SK-N-SH treated with all-trans-retinoic acid at 6 μM for 48 hours (cell line): ENCODE results near the gene MED12.

Experiments used
- ATAC-seq: fragments of 200-7000 bp; cut with Tn5 transposase; 3 replicates; pipeline ENCODE4 v1.9.1; 2020; ENCODE audit warnings: mild to moderate bottlenecking, moderate library complexity
- BACH2 ChIP-seq: fragments of 250-450 bp; sonication (Bioruptor Pico); IDR thresholded peaks from 2 replicates; pipeline ENCODE4 v1.9.0; 2021; ENCODE audit warnings: mild to moderate bottlenecking, borderline replicate concordance
- CSDC2 ChIP-seq: fragments of 250-450 bp; sonication (Bioruptor Pico); IDR thresholded peaks from 2 replicates; pipeline ENCODE4 v1.5.0; 2020; ENCODE audit warnings: mild to moderate bottlenecking, moderate library complexity
- ESRRG ChIP-seq: fragments of 250-450 bp; sonication (Bioruptor Pico); IDR thresholded peaks from 2 replicates; pipeline ENCODE4 v1.6.1; 2021; ENCODE audit warnings: mild to moderate bottlenecking
- GLIS3 ChIP-seq: fragments of 250-450 bp; sonication (Bioruptor Pico); IDR thresholded peaks from 2 replicates; pipeline ENCODE4 v1.5.0; 2020; ENCODE audit warnings: mild to moderate bottlenecking, moderate library complexity
- ISL1 ChIP-seq: fragments of 250-450 bp; sonication (Bioruptor Pico); IDR thresholded peaks from 2 replicates; pipeline ENCODE4 v2.1.2; 2022; ENCODE audit warnings: mild to moderate bottlenecking, moderate library complexity
- OSR1 ChIP-seq: fragments of 250-450 bp; sonication (Bioruptor Pico); IDR thresholded peaks from 2 replicates; pipeline ENCODE4 v1.8.0; 2022; ENCODE audit warnings: moderate library complexity, mild to moderate bottlenecking, inconsistent platforms
- POU6F1 ChIP-seq: fragments of 250-450 bp; sonication (Bioruptor Pico); IDR thresholded peaks from 2 replicates; pipeline ENCODE4 v1.8.0; 2021; ENCODE audit warnings: low read depth, mild to moderate bottlenecking, moderate library complexity, borderline replicate concordance
- PPARA ChIP-seq: fragments of 250-450 bp; sonication (Bioruptor Pico); IDR thresholded peaks from 2 replicates; pipeline ENCODE4 v1.5.0; 2020; ENCODE audit warnings: mild to moderate bottlenecking, borderline replicate concordance
- SNAI2 ChIP-seq: fragments of 250-450 bp; sonication (Bioruptor Pico); IDR thresholded peaks from 2 replicates; pipeline ENCODE4 v1.5.0; 2020; ENCODE audit warnings: mild to moderate bottlenecking, moderate library complexity
- TCF4 ChIP-seq: fragments of 250-450 bp; sonication (Bioruptor Pico); IDR thresholded peaks from 2 replicates; pipeline ENCODE4 v1.8.0; 2021; ENCODE audit warnings: mild to moderate bottlenecking, moderate library complexity, borderline replicate concordance
- TOX ChIP-seq: fragments of 250-450 bp; sonication (Bioruptor Pico); IDR thresholded peaks from 2 replicates; pipeline ENCODE4 v1.8.0; 2021; ENCODE audit warnings: mild to moderate bottlenecking, moderate library complexity, borderline replicate concordance
- TSHZ2 ChIP-seq: fragments of 250-450 bp; sonication (Bioruptor Pico); IDR thresholded peaks from 2 replicates; pipeline ENCODE4 v1.5.0; 2020; ENCODE audit warnings: mild to moderate bottlenecking, moderate library complexity
- ZC3H10 ChIP-seq: fragments of 250-450 bp; sonication (Bioruptor Pico); IDR thresholded peaks from 2 replicates; pipeline ENCODE4 v1.5.1; 2021; ENCODE audit warnings: mild to moderate bottlenecking, moderate library complexity
- ZFP3 ChIP-seq: fragments of 250-450 bp; sonication (Bioruptor Pico); IDR thresholded peaks from 2 replicates; pipeline ENCODE4 v1.5.0; 2020; ENCODE audit warnings: mild to moderate bottlenecking, moderate library complexity
- ZFP30 ChIP-seq: fragments of 450-650 bp; formaldehyde crosslinking; IDR thresholded peaks from 2 replicates; pipeline ENCODE4 v1.5.0; 2022; ENCODE audit warnings: mild to moderate bottlenecking, moderate library complexity
- ZNF70 ChIP-seq: fragments of 450-650 bp; formaldehyde crosslinking; IDR thresholded peaks from 2 replicates; pipeline ENCODE4 v1.5.0; 2020; ENCODE audit warnings: mild to moderate bottlenecking, moderate library complexity
- ZNF8 ChIP-seq: fragments of 450-650 bp; formaldehyde crosslinking; IDR thresholded peaks from 2 replicates; pipeline ENCODE4 v1.5.0; 2020; ENCODE audit warnings: mild to moderate bottlenecking, moderate library complexity
- TF ChIP-seq, protein P1 (sequence below): fragments of 250-450 bp; sonication (Bioruptor Pico); IDR thresholded peaks from 2 replicates; pipeline ENCODE4 v1.5.1; 2021; ENCODE audit warnings: mild to moderate bottlenecking, moderate library complexity

The MED12 gene

DNA sequence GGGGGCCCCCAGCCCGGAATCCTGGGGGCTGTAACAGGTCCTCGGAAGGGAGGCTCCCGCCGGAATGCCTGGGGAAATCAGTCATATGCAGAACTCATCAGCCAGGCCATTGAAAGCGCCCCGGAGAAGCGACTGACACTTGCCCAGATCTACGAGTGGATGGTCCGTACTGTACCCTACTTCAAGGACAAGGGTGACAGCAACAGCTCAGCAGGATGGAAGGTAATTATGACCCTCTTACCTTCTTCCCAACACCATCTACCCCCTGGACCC lies 21.7 kb upstream of the MED12 start (continued):
- TF ChIP-seq ZFP30 (CRISPR knock-in tag) (no peak), OSR1 (no peak), SNAI2 (CRISPR knock-in tag) (no peak), ESRRG (CRISPR knock-in tag) (no peak), ZNF8 (no peak), ISL1 (CRISPR knock-in tag) (no peak), PPARA (CRISPR knock-in tag) (no peak)
- TF ChIP-seq, protein P1, sequence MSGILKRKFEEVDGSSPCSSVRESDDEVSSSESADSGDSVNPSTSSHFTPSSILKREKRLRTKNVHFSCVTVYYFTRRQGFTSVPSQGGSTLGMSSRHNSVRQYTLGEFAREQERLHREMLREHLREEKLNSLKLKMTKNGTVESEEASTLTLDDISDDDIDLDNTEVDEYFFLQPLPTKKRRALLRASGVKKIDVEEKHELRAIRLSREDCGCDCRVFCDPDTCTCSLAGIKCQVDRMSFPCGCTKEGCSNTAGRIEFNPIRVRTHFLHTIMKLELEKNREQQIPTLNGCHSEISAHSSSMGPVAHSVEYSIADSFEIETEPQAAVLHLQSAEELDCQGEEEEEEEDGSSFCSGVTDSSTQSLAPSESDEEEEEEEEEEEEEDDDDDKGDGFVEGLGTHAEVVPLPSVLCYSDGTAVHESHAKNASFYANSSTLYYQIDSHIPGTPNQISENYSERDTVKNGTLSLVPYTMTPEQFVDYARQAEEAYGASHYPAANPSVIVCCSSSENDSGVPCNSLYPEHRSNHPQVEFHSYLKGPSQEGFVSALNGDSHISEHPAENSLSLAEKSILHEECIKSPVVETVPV (CRISPR knock-in tag): no peak

DNA sequence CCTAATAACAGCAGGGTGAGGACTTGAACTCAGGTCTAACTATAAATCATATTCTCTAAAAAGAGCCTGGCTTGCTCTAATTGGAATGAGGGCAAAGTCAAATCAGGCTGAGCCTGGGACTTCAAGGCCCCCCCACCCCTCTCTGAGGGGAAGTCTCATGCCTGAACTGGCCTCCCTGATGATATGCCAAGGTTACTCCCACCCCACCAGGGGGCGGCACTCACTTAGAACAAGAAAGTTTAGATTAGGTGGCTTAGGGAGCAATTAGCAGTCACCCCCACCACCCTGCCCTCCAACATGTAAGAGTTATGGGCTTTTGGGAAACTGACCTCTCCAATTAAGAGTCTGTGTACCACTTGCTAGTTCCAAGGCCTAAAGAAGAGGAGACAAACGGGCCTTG lies 20.1 kb upstream of the MED12 start:
- ATAC-seq: peak; percentile 14; the same call in 1 of the 3 replicates

GRCh38 chrX:71098951-71099506 lies 19.4 kb upstream of the MED12 start:
- ATAC-seq: no peak
- TF ChIP-seq TOX (CRISPR knock-in tag) (no peak), ZNF8 (no peak), GLIS3 (no peak), ZNF70 (CRISPR knock-in tag) (no peak)

More for the DNA sequence above, 20.1 kb upstream of the MED12 start:
- TF ChIP-seq ZC3H10 (CRISPR knock-in tag) (no peak), ZNF70 (CRISPR knock-in tag) (no peak), ZFP3 (CRISPR knock-in tag) (no peak), TCF4 (CRISPR knock-in tag) (no peak), OSR1 (no peak), POU6F1 (CRISPR knock-in tag) (no peak), TOX (CRISPR knock-in tag) (no peak)

GRCh38 chrX:71099736-71100135 lies 18.7 kb upstream of the MED12 start:
- TF ChIP-seq PPARA (CRISPR knock-in tag) (no peak), ZNF8 (no peak), OSR1 (no peak), SNAI2 (CRISPR knock-in tag) (no peak), ZC3H10 (CRISPR knock-in tag) (no peak), BACH2 (no peak), POU6F1 (CRISPR knock-in tag) (no peak), TSHZ2 (CRISPR knock-in tag) (no peak), ZFP3 (CRISPR knock-in tag) (no peak), CSDC2 (CRISPR knock-in tag) (no peak)
- TF ChIP-seq, protein P1 (CRISPR knock-in tag): no peak
- ATAC-seq: no peak
